Caco-2 (cell line): ENCODE measurements around the gene KCTD12. TPM values are rescaled to one million over a fixed set of nuclear protein-coding genes. Genes with fewer than 3 reads are reported as not detected.

Experiments
- BruUV-seq: library from RNA; stranded (reverse); fragments of 400-500 nt; replicated peaks from 2 replicates; lab custom pipeline; 2021; lab: Mats Ljungman, UMichigan
- CTCF ChIA-PET: fragments of 300-600 bp; sonication (Branson Sonifier 250); formaldehyde crosslinking; loops from one replicate; lab custom pipeline; 2022; ENCODE audit warnings: antibody characterized with exemption; lab: Charles Lee
- POLR2A ChIA-PET: fragments of 300-600 bp; sonication (Branson Sonifier 250); formaldehyde crosslinking; loops from one replicate; lab custom pipeline; 2022; ENCODE audit warnings: antibody characterized with exemption; lab: Charles Lee
- DNase-seq, 2 experiments: peaks; one replicate each; pipeline versions ENCODE4 v3.0.0 to v3.0.0-alpha.2; 2020 to 2022
- H3K27me3 ChIP-seq: replicated peaks from 2 replicates; pipeline ENCODE4 v1.6.0; 2011; ENCODE audit warnings: low read length; ENCODE audit not compliant: control insufficient read depth, insufficient read depth
- H3K36me3 ChIP-seq: 2 replicates; pipeline ENCODE4 v1.5.1; 2011; ENCODE audit warnings: low read length; ENCODE audit not compliant: control insufficient read depth, insufficient read depth
- H3K4me1 ChIP-seq: fragments of 250-450 bp; sonication (Bioruptor Pico); 2 replicates; pipeline ENCODE4 v1.5.1; 2020; ENCODE audit warnings: mild to moderate bottlenecking
- H3K4me3 ChIP-seq: 2 replicates; pipeline ENCODE4 v1.5.1; 2011; ENCODE audit warnings: low read depth, mild to moderate bottlenecking, control low read depth, low read length
- H3K9me3 ChIP-seq: fragments of 250-450 bp; sonication (Bioruptor Pico); 2 replicates; pipeline ENCODE4 v1.5.1; 2020; ENCODE audit warnings: mild to moderate bottlenecking, moderate library complexity
- H3K27ac Mint-ChIP-seq: one replicate; pipeline ENCODE4 v1.8.0; 2022; ENCODE audit warnings: mixed read lengths; ENCODE audit not compliant: unreplicated experiment
- H3K27me3 Mint-ChIP-seq: one replicate; pipeline ENCODE4 v1.8.0; 2022; ENCODE audit warnings: mixed read lengths; ENCODE audit not compliant: insufficient read depth, unreplicated experiment
- H3K36me3 Mint-ChIP-seq: one replicate; pipeline ENCODE4 v1.8.0; 2022; ENCODE audit warnings: mild to moderate bottlenecking, mixed read lengths; ENCODE audit not compliant: insufficient read depth, unreplicated experiment
- H3K4me1 Mint-ChIP-seq: one replicate; pipeline ENCODE4 v1.8.0; 2022; ENCODE audit warnings: low read depth, mixed read lengths; ENCODE audit not compliant: unreplicated experiment
- H3K4me3 Mint-ChIP-seq: one replicate; pipeline ENCODE4 v1.8.0; 2022; ENCODE audit warnings: mild to moderate bottlenecking, moderate library complexity, mixed read lengths; ENCODE audit not compliant: unreplicated experiment
- H3K9me3 Mint-ChIP-seq: one replicate; pipeline ENCODE4 v1.8.0; 2022; ENCODE audit warnings: mixed read lengths; ENCODE audit not compliant: unreplicated experiment
- intact Hi-C: fragments of 100-400 bp; cut with micrococcal nuclease; formaldehyde crosslinking; loops from one replicate; pipeline ENCODE4 v1.10.0; 2022; ENCODE audit not compliant: unreplicated experiment
- total RNA-seq: library from RNA; stranded (reverse); gene quantifications from 2 replicates; pipeline ENCODE4 v1.2.3, GENCODE V29; 2022
- TF ChIP-seq, protein P1 (sequence below), 2 experiments: fragments of 200-600 bp in 1 of 2; IDR thresholded peaks; 1 replicate in 1 of 2; 2 replicates in 1 of 2; pipeline versions ENCODE4 v1.5.1 to v1.8.0; 2011 to 2022; ENCODE audit warnings: antibody characterized with exemption in 1 of 2, control low read depth in 1 of 2, inconsistent platforms in 1 of 2, low read depth in 1 of 2, low read length in 1 of 2, mild to moderate bottlenecking in 1 of 2, moderate library complexity in 1 of 2; ENCODE audit not compliant: insufficient read depth in 1 of 2, severe bottlenecking in 1 of 2, unreplicated experiment in 1 of 2

Gene KCTD12
- total RNA-seq, 1 experiment from 2014 or later = 1.8 TPM

DNA sequence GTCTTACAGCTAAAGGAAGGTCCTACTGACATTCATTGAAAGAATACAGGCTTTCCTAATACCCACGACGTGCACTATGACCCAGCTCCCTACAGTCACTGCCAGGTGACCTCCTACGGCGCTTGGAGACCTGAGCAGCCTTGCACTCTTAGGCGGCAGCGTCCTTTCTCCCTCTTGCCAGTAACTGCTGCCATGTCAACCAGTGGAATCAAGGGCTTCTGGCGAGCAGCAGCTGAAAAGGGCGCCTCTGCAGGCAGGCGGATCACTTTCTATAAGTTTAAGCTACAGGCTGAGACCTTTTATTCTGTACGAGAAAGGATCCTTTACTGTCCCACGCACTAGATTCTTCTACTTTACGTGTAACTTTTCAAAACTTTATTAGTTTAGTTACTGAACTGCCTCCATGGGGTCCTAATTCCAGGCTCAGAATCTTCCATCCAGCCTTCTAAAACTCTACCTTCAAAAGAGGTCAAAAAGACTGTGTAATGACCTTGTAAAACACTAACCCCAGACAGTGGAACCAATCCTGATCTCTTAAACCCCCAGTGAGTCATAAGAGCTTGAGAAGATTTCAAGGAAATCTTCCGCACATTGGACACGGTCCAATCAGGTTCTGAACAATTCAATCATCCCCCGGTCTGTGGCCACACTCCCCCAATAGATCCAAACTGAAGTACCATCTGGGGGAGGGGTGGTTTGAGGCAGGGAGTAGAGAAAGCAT, 1.9 kb downstream of the KCTD12 start:
- Mint-ChIP-seq H3K4me3 (peak overlapping the region; percentile 79), H3K27me3 (peaks cover 17% of the 10 kb centered on the region), H3K9me3 (no peaks in the 10 kb centered on the region), H3K27ac (no peak overlapping the region), H3K36me3 (peaks cover 13% of the 10 kb centered on the region), H3K4me1 (peaks cover 14% of the 10 kb centered on the region)
- TF ChIP-seq, protein P1, sequence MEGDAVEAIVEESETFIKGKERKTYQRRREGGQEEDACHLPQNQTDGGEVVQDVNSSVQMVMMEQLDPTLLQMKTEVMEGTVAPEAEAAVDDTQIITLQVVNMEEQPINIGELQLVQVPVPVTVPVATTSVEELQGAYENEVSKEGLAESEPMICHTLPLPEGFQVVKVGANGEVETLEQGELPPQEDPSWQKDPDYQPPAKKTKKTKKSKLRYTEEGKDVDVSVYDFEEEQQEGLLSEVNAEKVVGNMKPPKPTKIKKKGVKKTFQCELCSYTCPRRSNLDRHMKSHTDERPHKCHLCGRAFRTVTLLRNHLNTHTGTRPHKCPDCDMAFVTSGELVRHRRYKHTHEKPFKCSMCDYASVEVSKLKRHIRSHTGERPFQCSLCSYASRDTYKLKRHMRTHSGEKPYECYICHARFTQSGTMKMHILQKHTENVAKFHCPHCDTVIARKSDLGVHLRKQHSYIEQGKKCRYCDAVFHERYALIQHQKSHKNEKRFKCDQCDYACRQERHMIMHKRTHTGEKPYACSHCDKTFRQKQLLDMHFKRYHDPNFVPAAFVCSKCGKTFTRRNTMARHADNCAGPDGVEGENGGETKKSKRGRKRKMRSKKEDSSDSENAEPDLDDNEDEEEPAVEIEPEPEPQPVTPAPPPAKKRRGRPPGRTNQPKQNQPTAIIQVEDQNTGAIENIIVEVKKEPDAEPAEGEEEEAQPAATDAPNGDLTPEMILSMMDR (IDR thresholded peaks at IDR 0.05; ENCODE audit: insufficient read depth in 1 of 2, low read depth in 1 of 2, low read length in 1 of 2, severe bottlenecking in 1 of 2, unreplicated experiment in 1 of 2) = peak in 1 of 2 experiments; percentile 27
- no peaks in the 10 kb centered on the region for H3K36me3 ChIP-seq
- CTCF ChIA-PET = interaction anchor here (0.5 to 0.7 kb wide), 3 partner anchors 62 to 217 kb away, joined by 3 read pairs; no protein-coding TSS in a partner anchor
- 0 out of 2 replicates have a peak, but pooled peaks cover 15% of the 10 kb centered on the region for H3K4me1 ChIP-seq
- BruUV-seq = TSS peak; percentile 37
- peak in 1 of 2 experiments; percentile 15 for DNase-seq
- POLR2A ChIA-PET = interaction anchor here (1.0 kb wide), 1 partner anchor 20 kb away, joined by 3 read pairs; no protein-coding TSS in a partner anchor
- no peaks in the 10 kb centered on the region for H3K9me3 ChIP-seq
- no peak overlapping the region for H3K4me3 ChIP-seq
- H3K27me3 ChIP-seq = no peaks in the 10 kb centered on the region; the same call in 1 of the 2 replicates
- intact Hi-C loops = no loop called here

DNA sequence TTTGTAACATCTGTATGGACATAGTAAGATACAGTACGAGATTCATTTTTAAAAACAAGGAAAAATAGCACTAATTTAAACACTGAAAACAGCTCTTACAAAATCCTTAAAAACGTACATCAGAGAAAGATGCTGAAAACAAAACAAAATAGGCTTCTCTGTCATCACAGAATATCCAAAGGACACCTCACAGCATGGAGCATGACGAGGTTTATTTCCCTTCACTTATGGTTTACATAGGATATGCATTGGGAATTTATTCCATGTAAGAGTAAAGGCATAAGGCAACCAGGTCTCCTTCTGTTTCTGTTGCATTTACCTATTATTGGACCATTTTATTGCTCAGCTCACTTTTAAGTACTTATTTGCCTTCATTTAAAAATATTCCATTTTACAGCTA, 3.0 kb downstream of the KCTD12 start:
- peaks cover 14% of the 10 kb centered on the region for H3K4me1 Mint-ChIP-seq
- TF ChIP-seq, protein P1 (IDR thresholded peaks at IDR 0.05; ENCODE audit: insufficient read depth in 1 of 2, low read depth in 1 of 2, low read length in 1 of 2, severe bottlenecking in 1 of 2, unreplicated experiment in 1 of 2) = no peak
- Histone ChIP-seq H3K36me3 (no peaks in the 10 kb centered on the region), H3K9me3 (no peaks in the 10 kb centered on the region), H3K4me1 (0 out of 2 replicates have a peak, but pooled peaks cover 15% of the 10 kb centered on the region), H3K4me3 (no peak overlapping the region), H3K27me3 (no peaks in the 10 kb centered on the region; the same call in 1 of the 2 replicates)
- no peaks in the 10 kb centered on the region for H3K9me3 Mint-ChIP-seq
- BruUV-seq = no TSS peak
- peaks cover 13% of the 10 kb centered on the region for H3K27me3 Mint-ChIP-seq
- H3K36me3 Mint-ChIP-seq = peaks cover 13% of the 10 kb centered on the region
- CTCF ChIA-PET = no interaction called here
- H3K4me3 Mint-ChIP-seq = no peak overlapping the region
- intact Hi-C loops = no loop called here
- POLR2A ChIA-PET = no interaction called here
- H3K27ac Mint-ChIP-seq = no peak overlapping the region
- no peak for DNase-seq

DNA sequence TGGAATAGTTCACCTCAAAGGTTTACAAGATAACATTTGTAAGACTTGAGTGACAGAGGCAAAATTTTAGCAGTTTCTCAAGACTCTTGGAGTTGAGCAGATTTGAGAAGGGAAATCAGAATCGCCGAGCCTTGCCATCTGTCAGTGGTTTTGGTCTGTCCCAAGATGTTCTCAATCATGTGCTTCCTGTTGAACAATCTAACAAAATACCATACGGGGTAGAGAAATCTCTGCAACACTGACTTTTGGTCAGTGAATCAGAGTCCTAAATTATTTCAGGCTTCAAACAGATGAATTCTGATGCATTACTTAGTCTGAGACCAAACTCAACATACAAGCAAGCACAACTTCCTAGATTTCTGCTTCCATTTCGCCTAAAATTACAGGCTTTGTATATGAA, 3.8 kb downstream of the KCTD12 start:
- DNase-seq = no peak
- Mint-ChIP-seq H3K27me3 (peaks cover 14% of the 10 kb centered on the region), H3K27ac (no peak overlapping the region), H3K36me3 (peaks cover 11% of the 10 kb centered on the region), H3K4me1 (peaks cover 12% of the 10 kb centered on the region), H3K4me3 (no peak overlapping the region), H3K9me3 (no peaks in the 10 kb centered on the region)
- Histone ChIP-seq H3K27me3 (peaks cover 1% of the 10 kb centered on the region), H3K36me3 (no peaks in the 10 kb centered on the region), H3K9me3 (no peaks in the 10 kb centered on the region), H3K4me1 (0 out of 2 replicates have a peak, but pooled peaks cover 14% of the 10 kb centered on the region), H3K4me3 (no peak overlapping the region)
- intact Hi-C loops = no loop called here
- TF ChIP-seq, protein P1 (IDR thresholded peaks at IDR 0.05; ENCODE audit: insufficient read depth in 1 of 2, low read depth in 1 of 2, low read length in 1 of 2, severe bottlenecking in 1 of 2, unreplicated experiment in 1 of 2) = no peak
- BruUV-seq = no TSS peak
- POLR2A ChIA-PET = no interaction called here
- CTCF ChIA-PET = no interaction called here
